ENCODE results near the gene COL25A1.

DNA sequence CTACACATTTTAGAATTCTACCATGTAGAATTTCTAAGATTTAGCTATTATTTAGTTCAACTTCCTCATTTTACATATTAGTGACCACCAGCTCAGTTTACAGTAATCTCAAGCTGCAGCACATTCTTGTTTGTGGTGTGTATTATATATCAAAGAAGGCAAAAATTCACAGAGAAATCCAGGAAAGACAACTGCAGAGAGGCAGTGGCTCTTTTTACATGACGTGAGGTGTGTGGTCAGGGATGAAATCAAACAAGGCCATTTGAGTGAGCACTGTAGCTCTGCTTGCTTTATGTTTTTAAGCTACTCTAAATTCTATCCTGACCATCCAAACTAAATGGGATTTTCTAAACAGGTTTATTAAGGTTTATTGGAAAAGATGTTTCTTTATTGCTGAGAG lies 71.1 kb downstream of the COL25A1 start:
- TF ChIP-seq EZH2 (IDR thresholded peaks at IDR 0.05; ENCODE audit: borderline replicate concordance, low read depth, low read length, poor library complexity, severe bottlenecking): no peak
- TF ChIP-seq, protein P1, sequence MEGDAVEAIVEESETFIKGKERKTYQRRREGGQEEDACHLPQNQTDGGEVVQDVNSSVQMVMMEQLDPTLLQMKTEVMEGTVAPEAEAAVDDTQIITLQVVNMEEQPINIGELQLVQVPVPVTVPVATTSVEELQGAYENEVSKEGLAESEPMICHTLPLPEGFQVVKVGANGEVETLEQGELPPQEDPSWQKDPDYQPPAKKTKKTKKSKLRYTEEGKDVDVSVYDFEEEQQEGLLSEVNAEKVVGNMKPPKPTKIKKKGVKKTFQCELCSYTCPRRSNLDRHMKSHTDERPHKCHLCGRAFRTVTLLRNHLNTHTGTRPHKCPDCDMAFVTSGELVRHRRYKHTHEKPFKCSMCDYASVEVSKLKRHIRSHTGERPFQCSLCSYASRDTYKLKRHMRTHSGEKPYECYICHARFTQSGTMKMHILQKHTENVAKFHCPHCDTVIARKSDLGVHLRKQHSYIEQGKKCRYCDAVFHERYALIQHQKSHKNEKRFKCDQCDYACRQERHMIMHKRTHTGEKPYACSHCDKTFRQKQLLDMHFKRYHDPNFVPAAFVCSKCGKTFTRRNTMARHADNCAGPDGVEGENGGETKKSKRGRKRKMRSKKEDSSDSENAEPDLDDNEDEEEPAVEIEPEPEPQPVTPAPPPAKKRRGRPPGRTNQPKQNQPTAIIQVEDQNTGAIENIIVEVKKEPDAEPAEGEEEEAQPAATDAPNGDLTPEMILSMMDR (conservative IDR thresholded peaks at IDR 0.05; ENCODE audit: low read depth, low read length): no peak
